DMS53 (cell line): ENCODE results near the gene LCLAT1.

ENCODE experiments used
- DNase-seq: peaks from one replicate; lab custom pipeline; 2025; lab: John Stamatoyannopoulos, UW

LCLAT1 gene

GRCh38 chr2:30643674-30644073 is 196.6 kb downstream of the LCLAT1 start:
- DNase-seq = peak; percentile 24

- DNase-seq = peak; percentile 43
Observed at GRCh38 chr2:30645081-30645744, 198.2 kb downstream of the LCLAT1 start.

GRCh38 chr2:30645745-30646119 is 198.7 kb downstream of the LCLAT1 start:
- DNase-seq = no peak

- DNase-seq = no peak
Observed at GRCh38 chr2:30647752-30648457, 200.9 kb downstream of the LCLAT1 start.

- no peak for DNase-seq
Observed at GRCh38 chr2:30649278-30649677, 202.2 kb downstream of the LCLAT1 start.

GRCh38 chr2:30649828-30650227 is 202.8 kb downstream of the LCLAT1 start:
- no peak for DNase-seq

GRCh38 chr2:30652271-30652915 is 205.3 kb downstream of the LCLAT1 start:
- no peak for DNase-seq

- peak; percentile 51 for DNase-seq
Observed at GRCh38 chr2:30653847-30654246, 206.8 kb downstream of the LCLAT1 start.

- DNase-seq = no peak
Observed at GRCh38 chr2:30654404-30654803, 207.4 kb downstream of the LCLAT1 start.

- no peak for DNase-seq
Observed at GRCh38 chr2:30655211-30655610, 208.2 kb downstream of the LCLAT1 start.

- no peak for DNase-seq
Observed at GRCh38 chr2:30655660-30656059, 208.6 kb downstream of the LCLAT1 start.

GRCh38 chr2:30656079-30656478 is 209.0 kb downstream of the LCLAT1 start:
- DNase-seq = no peak

GRCh38 chr2:30661173-30662107 is 214.4 kb downstream of the LCLAT1 start:
- peak; percentile 16 for DNase-seq

- peak; percentile 93 for DNase-seq
Observed at GRCh38 chr2:30662268-30663131, 215.5 kb downstream of the LCLAT1 start.

GRCh38 chr2:30663321-30663720 is 216.3 kb downstream of the LCLAT1 start:
- DNase-seq = no peak

- no peak for DNase-seq
Observed at GRCh38 chr2:30663806-30664205, 216.8 kb downstream of the LCLAT1 start.

GRCh38 chr2:30664761-30665358 is 217.8 kb downstream of the LCLAT1 start:
- peak; percentile 38 for DNase-seq

GRCh38 chr2:30665761-30666265 is 218.8 kb downstream of the LCLAT1 start:
- DNase-seq = no peak

- DNase-seq = peak; percentile 94
Observed at GRCh38 chr2:30666266-30666874, 219.3 kb downstream of the LCLAT1 start.

- DNase-seq = no peak
Observed at GRCh38 chr2:30670453-30670852, 223.4 kb downstream of the LCLAT1 start.
